ENCODE data around the gene COX6A1.
A peak's percentile ranks its signal among the peaks of the same experiment; 100 is the strongest.

The COX6A1 gene

GRCh38 chr12:120468821-120469449, 31.0 kb downstream of the COX6A1 start:
- peak; percentile 53 for DNase-seq

- DNase-seq = peak; percentile 97
These were observed 31.7 kb downstream of the COX6A1 start, which contains the start of gene SRSF9 for GRCh38 chr12:120469450-120470149. Gene SRSF9, minus strand, starts transcription at chr12:120469748. Its CDS starts 139 bp downstream, at chr12:120469609.

- peak; percentile 61 for DNase-seq
These were observed 32.4 kb downstream of the COX6A1 start for GRCh38 chr12:120470150-120470784.

- no peak for DNase-seq
These were observed 34.6 kb downstream of the COX6A1 start for GRCh38 chr12:120472521-120472920.

- DNase-seq = no peak
These were observed 36.1 kb downstream of the COX6A1 start for GRCh38 chr12:120473807-120474615.

GRCh38 chr12:120474616-120474960, 36.7 kb downstream of the COX6A1 start:
- DNase-seq = peak; percentile 27

- no peak for DNase-seq
These were observed 37.7 kb downstream of the COX6A1 start for GRCh38 chr12:120475643-120476042.

GRCh38 chr12:120479458-120479857, 41.5 kb downstream of the COX6A1 start:
- peak; percentile 20 for DNase-seq

GRCh38 chr12:120480211-120480610, 42.3 kb downstream of the COX6A1 start:
- no peak for DNase-seq

- peak; percentile 69 for DNase-seq
These were observed 43.3 kb downstream of the COX6A1 start for GRCh38 chr12:120481022-120481767.

- no peak for DNase-seq
These were observed 45.7 kb downstream of the COX6A1 start for GRCh38 chr12:120483621-120484020.

GRCh38 chr12:120485961-120486881, 48.3 kb downstream of the COX6A1 start:
- DNase-seq = no peak

GRCh38 chr12:120487552-120487951, 49.6 kb downstream of the COX6A1 start:
- peak; percentile 72 for DNase-seq

GRCh38 chr12:120488057-120488640, 50.2 kb downstream of the COX6A1 start:
- DNase-seq = no peak

- peak; percentile 1 for DNase-seq
These were observed 51.1 kb downstream of the COX6A1 start for GRCh38 chr12:120489018-120489417.

- DNase-seq = no peak
These were observed 52.4 kb downstream of the COX6A1 start for GRCh38 chr12:120490325-120490724.

Data from hematopoietic multipotent progenitor cell treated with erythropoietin and hydrocortisone succinate and interleukin-3 and kit ligand, for 6 days (in vitro differentiated cells).